ENCODE measurements around the gene ELMO3.

The ELMO3 gene

DNA sequence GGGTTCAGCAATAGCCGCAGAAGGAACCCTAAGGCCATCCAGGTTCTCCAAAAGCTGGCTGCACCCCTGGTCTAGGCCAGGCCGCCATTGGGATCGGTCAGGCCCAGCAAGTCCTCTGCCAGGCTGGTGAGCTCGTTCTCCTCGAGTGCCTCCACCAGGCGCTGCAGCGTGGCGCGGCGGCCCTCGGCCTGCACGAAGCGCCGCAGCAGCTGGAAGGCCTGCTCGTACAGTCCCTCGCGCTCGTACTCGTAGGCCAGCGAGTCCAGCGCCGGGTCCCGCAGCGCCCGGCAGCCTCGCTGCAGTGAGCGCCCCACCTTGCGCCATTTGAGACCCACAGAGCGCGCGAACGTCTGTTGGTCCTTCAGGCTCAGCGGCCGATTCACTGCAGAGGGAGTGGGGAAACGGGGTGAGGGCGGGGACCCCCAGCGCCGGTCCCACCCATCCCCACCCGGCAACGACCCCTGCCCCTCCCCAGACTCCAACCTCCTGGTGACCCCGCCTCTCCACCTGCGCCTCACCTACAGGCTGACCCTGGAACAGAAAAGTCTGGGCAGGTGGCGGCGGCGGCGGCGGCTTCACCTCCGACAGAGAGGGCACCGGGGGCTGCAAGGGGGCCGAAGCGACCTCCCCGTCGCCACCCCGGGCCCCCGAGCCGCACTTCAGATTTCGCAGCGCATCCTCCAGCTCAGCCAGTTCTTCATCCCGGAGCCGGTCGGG lies 44.2 kb upstream of the ELMO3 start:
- peak overlapping the region; percentile 55 for H3K4me2 ChIP-seq (ENCODE audit: low read length)
- H3F3A ChIP-seq (ENCODE audit: control insufficient read depth, insufficient read depth) = peaks cover 13% of the 10 kb centered on the region
- H3K27ac ChIP-seq (ENCODE audit: low read depth, low read length) = no peak overlapping the region
- H3K27me3 ChIP-seq (ENCODE audit: control insufficient read depth, low read length) = peaks cover 23% of the 10 kb centered on the region
- H3K79me2 ChIP-seq (ENCODE audit: control insufficient read depth, low read length) = no peaks in the 10 kb centered on the region
- H3K4me3 ChIP-seq (ENCODE audit: low read length) = 0 out of 2 replicates have a peak overlapping the region, but pooled peaks have one; percentile 31
- no peaks in the 10 kb centered on the region for H3K9me2 ChIP-seq (replicated peaks; ENCODE audit: control insufficient read depth, low read length)
- TF ChIP-seq EZH2phosphoT487 (IDR thresholded peaks at IDR 0.05; ENCODE audit: borderline replicate concordance, low read length) = no peak
- TF ChIP-seq, protein P1, sequence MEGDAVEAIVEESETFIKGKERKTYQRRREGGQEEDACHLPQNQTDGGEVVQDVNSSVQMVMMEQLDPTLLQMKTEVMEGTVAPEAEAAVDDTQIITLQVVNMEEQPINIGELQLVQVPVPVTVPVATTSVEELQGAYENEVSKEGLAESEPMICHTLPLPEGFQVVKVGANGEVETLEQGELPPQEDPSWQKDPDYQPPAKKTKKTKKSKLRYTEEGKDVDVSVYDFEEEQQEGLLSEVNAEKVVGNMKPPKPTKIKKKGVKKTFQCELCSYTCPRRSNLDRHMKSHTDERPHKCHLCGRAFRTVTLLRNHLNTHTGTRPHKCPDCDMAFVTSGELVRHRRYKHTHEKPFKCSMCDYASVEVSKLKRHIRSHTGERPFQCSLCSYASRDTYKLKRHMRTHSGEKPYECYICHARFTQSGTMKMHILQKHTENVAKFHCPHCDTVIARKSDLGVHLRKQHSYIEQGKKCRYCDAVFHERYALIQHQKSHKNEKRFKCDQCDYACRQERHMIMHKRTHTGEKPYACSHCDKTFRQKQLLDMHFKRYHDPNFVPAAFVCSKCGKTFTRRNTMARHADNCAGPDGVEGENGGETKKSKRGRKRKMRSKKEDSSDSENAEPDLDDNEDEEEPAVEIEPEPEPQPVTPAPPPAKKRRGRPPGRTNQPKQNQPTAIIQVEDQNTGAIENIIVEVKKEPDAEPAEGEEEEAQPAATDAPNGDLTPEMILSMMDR (IDR thresholded peaks at IDR 0.05; ENCODE audit: low read depth, low read length, poor library complexity, severe bottlenecking) = no peak
- no peaks in the 10 kb centered on the region for H3K9me3 ChIP-seq (ENCODE audit: control insufficient read depth, insufficient read depth, low read length)
- H3K36me3 ChIP-seq (ENCODE audit: control insufficient read depth, low read length) = no peaks in the 10 kb centered on the region
- H4K20me1 ChIP-seq (ENCODE audit: control insufficient read depth, insufficient read depth, low read depth, low read length) = peaks cover 9% of the 10 kb centered on the region; the same call in 1 of the 2 replicates
- H3K4me1 ChIP-seq (ENCODE audit: control insufficient read depth, low read length) = peaks cover 30% of the 10 kb centered on the region

DNA sequence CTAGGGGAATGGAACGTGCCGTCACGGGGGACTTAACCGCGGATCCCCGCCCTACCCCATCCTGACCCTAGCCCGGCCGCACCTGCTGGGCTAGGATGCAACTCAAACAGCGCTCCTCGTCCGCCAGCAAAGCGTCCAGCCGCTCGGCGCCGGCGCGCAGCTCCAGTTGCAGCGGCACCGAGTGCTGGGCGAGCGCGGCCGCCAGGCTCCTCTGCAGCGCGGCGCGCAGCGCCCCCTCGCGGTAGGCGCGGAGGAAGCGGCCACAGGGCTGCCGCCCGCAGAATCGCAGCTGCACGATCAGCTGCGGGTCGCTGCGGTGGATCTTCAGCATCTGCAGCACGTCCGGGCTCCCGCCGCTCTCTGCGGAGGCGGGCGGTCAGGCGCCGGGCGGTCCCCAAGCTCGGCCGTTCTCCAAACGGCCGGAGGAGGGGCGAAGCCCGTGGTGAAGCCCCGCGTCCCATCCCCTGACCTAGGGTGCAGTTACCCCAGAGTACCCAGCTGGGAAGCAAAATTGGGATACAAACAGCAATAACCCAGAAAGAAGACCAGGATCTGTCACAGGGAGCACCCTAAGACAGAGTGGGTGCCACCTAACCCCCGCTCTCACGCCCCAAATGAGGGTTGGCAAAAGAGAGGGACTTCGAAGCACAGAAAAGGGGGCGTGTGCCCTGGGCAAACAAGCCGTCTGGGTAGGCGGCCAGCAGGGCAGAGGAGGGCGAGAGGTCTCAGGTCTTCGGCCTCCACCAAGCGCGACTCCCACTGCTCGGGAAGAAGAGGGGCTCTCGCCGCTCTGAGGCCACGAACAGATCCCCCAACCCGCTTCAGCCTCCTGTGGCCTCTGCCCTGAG lies 43.4 kb upstream of the ELMO3 start:
- H3K79me2 ChIP-seq (ENCODE audit: control insufficient read depth, low read length) = no peaks in the 10 kb centered on the region
- no peaks in the 10 kb centered on the region for H3K36me3 ChIP-seq (ENCODE audit: control insufficient read depth, low read length)
- no peaks in the 10 kb centered on the region for H3K9me3 ChIP-seq (ENCODE audit: control insufficient read depth, insufficient read depth, low read length)
- peaks cover 23% of the 10 kb centered on the region for H3K27me3 ChIP-seq (ENCODE audit: control insufficient read depth, low read length)
- peaks cover 9% of the 10 kb centered on the region; the same call in 1 of the 2 replicates for H4K20me1 ChIP-seq (ENCODE audit: control insufficient read depth, insufficient read depth, low read depth, low read length)
- H3K4me3 ChIP-seq (ENCODE audit: low read length) = 0 out of 2 replicates have a peak overlapping the region, but pooled peaks have one; percentile 31
- no peaks in the 10 kb centered on the region for H3K9me2 ChIP-seq (replicated peaks; ENCODE audit: control insufficient read depth, low read length)
- TF ChIP-seq EZH2phosphoT487 (IDR thresholded peaks at IDR 0.05; ENCODE audit: borderline replicate concordance, low read length) = no peak
- TF ChIP-seq, protein P1 (IDR thresholded peaks at IDR 0.05; ENCODE audit: low read depth, low read length, poor library complexity, severe bottlenecking) = peak; percentile 96
- peak overlapping the region; percentile 55 for H3K4me2 ChIP-seq (ENCODE audit: low read length)
- no peak overlapping the region for H3K27ac ChIP-seq (ENCODE audit: low read depth, low read length)
- H3K4me1 ChIP-seq (ENCODE audit: control insufficient read depth, low read length) = peaks cover 30% of the 10 kb centered on the region
- H3F3A ChIP-seq (ENCODE audit: control insufficient read depth, insufficient read depth) = peaks cover 13% of the 10 kb centered on the region

DNA sequence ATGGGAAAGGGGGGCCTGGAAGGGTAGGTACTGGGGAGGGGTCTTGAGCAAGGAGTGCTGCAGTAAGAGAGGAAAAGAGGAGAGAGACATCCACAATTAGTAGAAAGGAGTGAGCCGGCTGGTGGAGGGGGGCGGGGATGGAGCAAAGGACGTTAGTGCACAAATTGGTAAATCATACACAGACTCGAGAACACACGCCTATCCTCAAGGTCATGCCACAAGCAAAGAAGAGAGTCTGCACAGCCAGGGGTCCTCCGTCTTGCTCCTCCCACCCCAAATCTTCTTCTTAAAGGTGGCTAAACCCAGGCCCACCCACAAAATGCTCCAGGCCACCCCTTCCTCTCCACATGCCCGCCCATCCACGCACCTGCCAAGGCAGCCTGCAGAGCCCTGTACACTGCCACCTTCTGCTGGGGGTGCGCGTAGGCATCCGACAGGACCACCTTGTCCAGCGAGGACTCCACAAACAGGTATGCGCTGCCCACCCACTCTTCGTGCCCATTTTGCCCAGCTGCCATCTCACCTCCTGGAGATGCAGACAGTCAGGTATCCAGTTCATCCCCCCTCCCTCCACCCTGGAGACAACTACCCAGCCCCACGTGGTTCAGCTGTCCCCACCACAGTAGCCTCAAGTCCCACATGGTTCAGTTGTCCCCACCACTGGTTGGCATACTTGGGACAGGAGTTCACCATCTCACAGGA lies 42.6 kb upstream of the ELMO3 start:
- Histone ChIP-seq H3K36me3 (ENCODE audit: control insufficient read depth, low read length) (no peaks in the 10 kb centered on the region), H3K9me3 (ENCODE audit: control insufficient read depth, insufficient read depth, low read length) (no peaks in the 10 kb centered on the region), H3K4me1 (ENCODE audit: control insufficient read depth, low read length) (peaks cover 31% of the 10 kb centered on the region), H4K20me1 (ENCODE audit: control insufficient read depth, insufficient read depth, low read depth, low read length) (peaks cover 9% of the 10 kb centered on the region; the same call in 1 of the 2 replicates), H3K9me2 (replicated peaks; ENCODE audit: control insufficient read depth, low read length) (no peaks in the 10 kb centered on the region), H3K4me3 (ENCODE audit: low read length) (no peak overlapping the region), H3K27ac (ENCODE audit: low read depth, low read length) (no peak overlapping the region), H3F3A (ENCODE audit: control insufficient read depth, insufficient read depth) (peaks cover 13% of the 10 kb centered on the region), H3K79me2 (ENCODE audit: control insufficient read depth, low read length) (no peaks in the 10 kb centered on the region), H3K27me3 (ENCODE audit: control insufficient read depth, low read length) (peaks cover 17% of the 10 kb centered on the region), H3K4me2 (ENCODE audit: low read length) (no peak overlapping the region)
- TF ChIP-seq EZH2phosphoT487 (IDR thresholded peaks at IDR 0.05; ENCODE audit: borderline replicate concordance, low read length) = no peak
- TF ChIP-seq, protein P1 (IDR thresholded peaks at IDR 0.05; ENCODE audit: low read depth, low read length, poor library complexity, severe bottlenecking) = no peak
